K562 (cell line): ENCODE data around the gene CNRIP1. TPM values are rescaled to one million over a fixed set of nuclear protein-coding genes. Genes with fewer than 3 reads are reported as not detected.

ENCODE experiments used
- ARNT ChIP-seq, 2 experiments: fragments of 450-650 bp; IDR thresholded peaks; 2 replicates each; pipeline ENCODE4 v1.6.1; 2016; ENCODE audit warnings: mild to moderate bottlenecking in 1 of 2
- BRD9 ChIP-seq: fragments of 450-650 bp; IDR thresholded peaks from 2 replicates; pipeline ENCODE4 v1.6.1; 2018; ENCODE audit warnings: low read depth; ENCODE audit not compliant: partially characterized antibody
- CBX1 ChIP-seq: sonication (generic); IDR thresholded peaks from 2 replicates; pipeline ENCODE4 v1.6.1; 2016; ENCODE audit warnings: antibody characterized with exemption, low read depth, mild to moderate bottlenecking
- EP300 ChIP-seq: IDR thresholded peaks from 2 replicates; pipeline ENCODE4 v1.6.1; 2012; ENCODE audit warnings: low read length, improper control_type of control experiment
- ERF ChIP-seq: fragments of 450-650 bp; formaldehyde crosslinking; IDR thresholded peaks from 2 replicates; pipeline ENCODE4 v1.4.0; 2020; ENCODE audit warnings: mild to moderate bottlenecking, mixed read lengths
- ETV1 ChIP-seq: fragments of 450-650 bp; conservative IDR thresholded peaks from 2 replicates; pipeline ENCODE4 v1.6.1; 2016; ENCODE audit warnings: missing genetic modification characterization, control low read depth, low read depth, missing compliant biosample characterization
- FOSL1 ChIP-seq: fragments of 200-800 bp; sonication (Bioruptor generic); conservative IDR thresholded peaks from 2 replicates; pipeline ENCODE4 v1.6.1; 2016; ENCODE audit warnings: missing genetic modification characterization, missing compliant biosample characterization
- FOXM1 ChIP-seq, 2 experiments: fragments of 450-650 bp in 1 of 2; sonication (generic) in 1 of 2; formaldehyde crosslinking in 1 of 2; IDR thresholded peaks; 2 replicates each; pipeline versions ENCODE4 v1.6.1 to v1.9.0; 2017 to 2022; ENCODE audit warnings: low read depth in 2 of 2, mild to moderate bottlenecking in 2 of 2, missing genetic modification reagents in 1 of 2, moderate library complexity in 1 of 2
- GTF2B ChIP-seq: IDR thresholded peaks from 2 replicates; pipeline ENCODE4 v1.6.1; 2011; ENCODE audit not compliant: insufficient read length; ENCODE audit errors: extremely low read depth
- L3MBTL2 ChIP-seq: fragments of 450-650 bp; IDR thresholded peaks from 2 replicates; pipeline ENCODE4 v1.6.1; 2016; ENCODE audit warnings: mild to moderate bottlenecking, moderate library complexity
- MGA ChIP-seq: fragments of 450-650 bp; IDR thresholded peaks from 2 replicates; pipeline ENCODE4 v1.6.1; 2016; ENCODE audit warnings: mild to moderate bottlenecking, moderate library complexity
- POLR2G ChIP-seq: fragments of 200-400 bp; formaldehyde crosslinking; IDR thresholded peaks from 2 replicates; pipeline ENCODE4 v1.6.1; 2017; ENCODE audit warnings: low read depth, mild to moderate bottlenecking, antibody characterized with exemption, low read length, moderate library complexity
- RAD21 ChIP-seq, 2 experiments: fragments of 250-450 bp in 1 of 2; fragments of 450-650 bp in 1 of 2; sonication (Bioruptor Pico) in 1 of 2; formaldehyde crosslinking in 1 of 2; IDR thresholded peaks in 1 of 2; conservative IDR thresholded peaks in 1 of 2; 2 replicates each; pipeline versions ENCODE4 v1.4.0 to v1.8.0; 2020 to 2022; ENCODE audit warnings: mild to moderate bottlenecking in 2 of 2, moderate library complexity in 1 of 2
- SMAD4 ChIP-seq: fragments of 250-450 bp; sonication (Bioruptor Pico); conservative IDR thresholded peaks from 2 replicates; pipeline ENCODE4 v1.8.0; 2021; ENCODE audit warnings: inconsistent platforms, mild to moderate bottlenecking, moderate library complexity
- SOX6 ChIP-seq: fragments of 450-650 bp; IDR thresholded peaks from 2 replicates; pipeline ENCODE4 v1.6.1; 2014; ENCODE audit warnings: mild to moderate bottlenecking
- TAF7 ChIP-seq: fragments of 450-650 bp; IDR thresholded peaks from 2 replicates; pipeline ENCODE4 v1.6.1; 2016; ENCODE audit warnings: missing genetic modification characterization, missing compliant biosample characterization
- TBP ChIP-seq: optimal IDR thresholded peaks from 2 replicates; pipeline ENCODE3; 2011; ENCODE audit warnings: low read depth, low read length, improper control_type of control experiment
- TCF3 ChIP-seq: sonication (generic); formaldehyde crosslinking; IDR thresholded peaks from 2 replicates; pipeline ENCODE4 v1.4.0; 2020; ENCODE audit warnings: mild to moderate bottlenecking, missing genetic modification reagents
- polyA plus RNA-seq, 8 experiments: library from polyadenylated mRNA; depleted of rRNA in 4 of 8; stranded (reverse) in 5 of 8; unstranded in 3 of 8; fragments of >200 nt; fragmentation: Nextera tagmentation in 2 of 8; fragmentation: Illumina TruSeq in 1 of 8; extraction: Ambion mirVana in 2 of 8; extraction: Trizol in 1 of 8; gene quantifications; 2 replicates each; pipeline versions ENCODE4 v1.2.1 to v1.2.3, GENCODE V29; 2011 to 2014; ENCODE audit warnings: inconsistent platforms in 1 of 8, missing spikeins in 1 of 8
- total RNA-seq, 7 experiments: library from RNA; depleted of rRNA in 6 of 7; stranded (reverse); fragments of >200 nt in 6 of 7; fragmentation: Illumina TruSeq in 2 of 7; extraction: Trizol in 2 of 7; gene quantifications; 2 replicates each; pipeline versions ENCODE4 v1.2.1 to v1.2.3, GENCODE V29; 2011 to 2021; ENCODE audit warnings: low replicate concordance in 1 of 7

The CNRIP1 gene
- total and polyA plus RNA-seq, 9 of the 15 experiments (the other 6 are each of a cell fraction or from before 2014, with no cell fraction given) = 0.59 to 2.1 (median 1.5) TPM

- TF ChIP-seq CBX1 (no peak), POLR2G (no peak), SMAD4 (peak; percentile 67), RAD21 (CRISPR knock-in tag; conservative IDR thresholded peaks at IDR 0.05 in 1 of 2, IDR thresholded peaks at IDR 0.05 in 1 of 2) (peak; percentile 98 to 99), FOSL1 (tag) (peak; percentile 35; the same call in 1 of the 2 replicates), TCF3 (peak; percentile 34; the same call in 1 of the 2 replicates), EP300 (peak; percentile 55), ARNT (IDR thresholded peaks at IDR 0.05) (peak in 1 of 2 experiments; percentile 65; a peak in 2 of 4 replicates), FOXM1 (IDR thresholded peaks at IDR 0.05; ENCODE audit: low read depth) (peak; percentile 22; the same call in 1 of the 2 replicates), FOXM1 (CRISPR knock-in tag; IDR thresholded peaks at IDR 0.05; ENCODE audit: low read depth) (no peak), GTF2B (no peak), BRD9 (peak; percentile 43), MGA (peak; percentile 89), TAF7 (tag) (no peak), ERF (CRISPR knock-in tag) (0 out of 2 replicates have a peak, but pooled peaks have one; percentile 58), L3MBTL2 (peak; percentile 93), SOX6 (peak; percentile 63), ETV1 (0 out of 2 replicates have a peak, but pooled peaks have one; percentile 11), TBP (peak; percentile 49)
These were observed 42.3 kb upstream of the CNRIP1 start (continued) for GRCh38 chr2:68362069-68362468.
